VCaP (cell line): ENCODE measurements around the gene SLC23A2.
A peak's percentile ranks its signal among the peaks of the same experiment; 100 is the strongest.

ENCODE experiments used
- H3K27ac ChIP-seq: fragments of 450-650 bp; 2 replicates; pipeline ENCODE4 v1.5.1; 2017
- TF ChIP-seq, protein P1 (sequence below): fragments of 450-650 bp; conservative IDR thresholded peaks from 2 replicates; pipeline ENCODE4 v1.5.1; 2017; ENCODE audit warnings: mild to moderate bottlenecking, moderate library complexity

Gene SLC23A2

DNA sequence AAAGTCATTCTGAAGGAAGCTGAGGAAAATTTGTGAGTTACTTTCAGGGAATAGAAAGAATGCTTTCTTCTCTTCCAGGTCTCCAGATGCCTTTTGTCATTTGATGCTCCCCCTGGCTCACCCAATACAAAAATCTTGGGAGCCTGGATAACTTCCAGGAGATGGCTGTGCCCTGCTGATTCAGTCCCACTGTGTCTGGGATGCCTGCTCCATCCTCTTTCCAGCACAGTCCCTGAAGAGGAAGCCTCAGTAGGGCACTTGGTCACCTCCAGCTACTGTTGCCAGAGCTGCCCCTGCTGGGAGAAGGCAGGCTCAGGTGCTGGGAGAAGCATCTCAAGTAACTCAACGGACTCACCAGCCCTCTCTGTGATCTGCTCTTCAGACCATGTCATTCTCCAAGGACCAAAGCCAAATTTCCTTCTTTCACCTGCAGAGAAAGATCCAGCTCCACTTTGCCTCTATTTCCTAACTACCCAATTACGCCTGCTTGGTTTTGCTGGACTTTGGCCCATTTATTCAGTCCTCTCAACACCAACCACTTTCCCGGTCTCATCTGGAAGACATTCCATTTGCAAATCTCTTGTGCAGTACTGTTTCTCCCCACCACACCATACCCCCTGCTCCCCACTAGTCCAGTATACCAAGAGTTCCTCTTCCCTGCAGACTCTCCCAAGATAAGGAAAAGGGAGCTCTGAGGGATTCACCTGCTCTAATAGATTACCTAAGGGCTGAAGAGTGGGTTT lies 53.3 kb downstream of the SLC23A2 start:
- peak overlapping the region; percentile 73; the same call in 1 of the 2 replicates for H3K27ac ChIP-seq

DNA sequence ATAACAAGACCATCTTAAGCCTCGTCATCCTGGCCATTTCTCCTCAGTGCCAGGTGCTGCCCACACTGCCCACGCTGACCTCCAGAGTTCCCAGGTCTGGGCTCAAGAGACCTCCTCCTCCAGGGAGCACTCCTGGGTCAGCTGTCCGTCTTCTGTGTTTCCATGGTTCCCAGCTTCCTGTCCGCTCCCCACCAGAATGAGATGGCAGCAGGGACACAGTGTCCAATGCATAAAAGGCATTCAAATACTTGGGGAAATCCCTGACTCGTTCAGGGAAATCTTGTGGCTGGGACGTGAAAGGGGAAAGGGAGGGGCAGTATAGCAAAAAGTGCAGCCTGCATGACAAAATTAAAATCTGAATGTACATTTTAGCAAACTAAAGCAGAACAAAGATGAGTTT lies 54.3 kb downstream of the SLC23A2 start:
- TF ChIP-seq, protein P1, sequence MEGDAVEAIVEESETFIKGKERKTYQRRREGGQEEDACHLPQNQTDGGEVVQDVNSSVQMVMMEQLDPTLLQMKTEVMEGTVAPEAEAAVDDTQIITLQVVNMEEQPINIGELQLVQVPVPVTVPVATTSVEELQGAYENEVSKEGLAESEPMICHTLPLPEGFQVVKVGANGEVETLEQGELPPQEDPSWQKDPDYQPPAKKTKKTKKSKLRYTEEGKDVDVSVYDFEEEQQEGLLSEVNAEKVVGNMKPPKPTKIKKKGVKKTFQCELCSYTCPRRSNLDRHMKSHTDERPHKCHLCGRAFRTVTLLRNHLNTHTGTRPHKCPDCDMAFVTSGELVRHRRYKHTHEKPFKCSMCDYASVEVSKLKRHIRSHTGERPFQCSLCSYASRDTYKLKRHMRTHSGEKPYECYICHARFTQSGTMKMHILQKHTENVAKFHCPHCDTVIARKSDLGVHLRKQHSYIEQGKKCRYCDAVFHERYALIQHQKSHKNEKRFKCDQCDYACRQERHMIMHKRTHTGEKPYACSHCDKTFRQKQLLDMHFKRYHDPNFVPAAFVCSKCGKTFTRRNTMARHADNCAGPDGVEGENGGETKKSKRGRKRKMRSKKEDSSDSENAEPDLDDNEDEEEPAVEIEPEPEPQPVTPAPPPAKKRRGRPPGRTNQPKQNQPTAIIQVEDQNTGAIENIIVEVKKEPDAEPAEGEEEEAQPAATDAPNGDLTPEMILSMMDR, result no peak
- H3K27ac ChIP-seq, result no peak overlapping the region

More for the DNA sequence above, 53.3 kb downstream of the SLC23A2 start:
- TF ChIP-seq, protein P1, result no peak

DNA sequence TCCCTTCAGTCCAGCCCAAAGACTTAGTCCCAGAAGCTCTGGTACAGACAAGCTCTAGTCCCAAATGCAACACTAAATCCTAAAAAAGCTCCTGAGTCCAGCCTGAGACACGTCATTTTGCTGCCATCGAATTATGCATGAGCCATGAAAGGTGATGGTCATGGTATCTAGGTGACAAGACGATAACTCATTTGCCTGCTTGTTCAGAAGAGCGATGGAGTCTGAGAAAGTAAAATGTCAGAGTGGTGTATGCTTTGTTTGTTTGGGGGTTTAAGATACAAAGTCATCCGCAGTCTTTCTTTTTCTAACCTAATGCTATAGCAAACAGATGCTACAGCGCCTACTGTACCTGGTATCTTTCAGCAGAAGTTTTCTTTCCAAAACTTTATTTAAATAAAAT lies 54.7 kb downstream of the SLC23A2 start:
- H3K27ac ChIP-seq, result no peak overlapping the region
- TF ChIP-seq, protein P1, result no peak

DNA sequence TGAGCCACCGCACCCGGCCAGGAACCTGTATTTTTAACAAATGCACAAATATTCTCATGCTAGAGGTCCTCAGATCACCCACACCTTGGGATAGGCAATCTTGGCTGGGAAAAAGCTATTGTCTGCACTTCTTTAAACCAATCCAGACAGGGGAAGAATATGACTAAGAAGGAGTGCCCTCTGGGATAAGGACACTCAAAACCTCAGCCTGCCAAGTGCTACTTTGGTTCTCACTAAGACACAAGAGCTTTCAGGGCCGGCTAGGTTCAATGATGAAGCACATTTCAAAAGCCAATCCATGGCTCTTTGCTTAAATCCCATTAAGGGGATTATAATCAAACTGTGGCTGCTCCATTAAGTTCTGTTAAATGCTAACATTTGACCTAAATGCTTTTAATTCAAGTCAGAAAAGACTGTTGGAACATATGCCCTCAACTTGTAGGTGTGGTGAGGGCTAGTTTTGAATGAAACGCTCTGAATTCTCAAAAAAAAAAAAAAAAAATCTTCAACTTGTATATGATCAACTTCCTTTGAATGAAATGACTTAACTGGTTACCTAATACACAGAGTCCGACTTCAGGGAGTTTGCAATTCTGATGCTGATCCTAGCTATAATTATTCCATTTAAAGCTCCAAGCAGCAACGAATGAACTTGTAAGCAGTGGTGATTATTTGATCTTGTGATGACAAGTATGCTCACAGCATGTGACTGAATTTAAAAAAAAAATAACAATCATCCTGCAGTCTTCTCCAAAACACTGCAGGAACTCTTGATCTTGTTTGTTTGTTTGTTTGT lies 56.6 kb downstream of the SLC23A2 start:
- no peak overlapping the region for H3K27ac ChIP-seq
- TF ChIP-seq, protein P1, result no peak

GRCh38 chr20:4942331-4942730 lies 59.0 kb downstream of the SLC23A2 start:
- no peak overlapping the region for H3K27ac ChIP-seq

DNA sequence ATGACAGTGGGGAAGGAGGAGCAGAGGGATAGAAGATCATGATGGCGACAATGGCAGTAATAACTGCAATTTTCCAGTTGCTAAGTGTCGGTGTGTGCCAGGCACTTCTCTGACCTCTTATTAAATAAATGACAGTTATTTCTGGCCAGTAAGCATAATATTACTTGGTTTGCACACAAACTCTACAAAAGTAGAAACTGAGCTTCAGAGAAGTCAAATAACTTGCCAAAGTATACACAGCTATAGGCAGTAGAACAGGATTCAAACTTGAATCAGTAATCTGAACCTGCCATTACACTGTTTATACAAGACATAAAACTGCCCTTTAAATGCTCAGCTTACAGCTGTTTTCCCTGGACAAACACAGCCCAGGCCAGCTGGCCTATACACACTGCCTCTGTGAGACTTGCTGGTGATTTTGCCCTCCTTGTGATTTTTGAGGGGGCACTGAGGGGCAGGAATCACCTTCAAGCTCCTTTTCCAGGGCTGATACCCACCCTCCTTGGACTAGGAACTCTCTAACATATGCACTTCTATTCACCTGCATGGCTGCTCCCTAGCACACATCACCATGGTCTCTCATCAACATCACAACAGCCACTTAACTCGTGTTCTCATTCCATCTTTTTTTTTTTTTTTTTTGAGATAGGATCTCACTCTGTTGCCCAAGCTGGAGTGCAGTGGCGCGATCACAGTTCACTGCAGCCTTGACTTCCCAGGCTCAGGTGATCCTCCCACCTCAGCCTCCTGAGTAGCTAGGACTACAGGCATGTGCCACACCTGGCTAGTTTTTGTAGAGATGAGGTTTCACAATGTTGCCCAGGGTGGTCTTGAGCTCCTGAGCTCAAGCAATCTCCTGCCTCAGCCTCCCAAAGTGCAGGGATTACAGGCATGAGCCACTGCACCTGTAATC lies 63.6 kb downstream of the SLC23A2 start:
- TF ChIP-seq, protein P1, result no peak
- peak overlapping the region; percentile 89 for H3K27ac ChIP-seq

More at GRCh38 chr20:4942331-4942730, 59.0 kb downstream of the SLC23A2 start:
- TF ChIP-seq, protein P1, result no peak
